ENCODE data around the gene B3GALT4. TPM values are rescaled to one million over a fixed set of nuclear protein-coding genes. Genes with fewer than 3 reads are reported as not detected.
A peak's percentile ranks its signal among the peaks of the same experiment; 100 is the strongest.

The B3GALT4 gene
- total and polyA plus RNA-seq, 2 of the 13 experiments (the other 11 are each of a cell fraction or from before 2014, with no cell fraction given), result 0.04 to 0.27 TPM

GRCh38 chr6:33314515-33314942 is 37.6 kb downstream of the B3GALT4 start (continued):
- no peak for TF ChIP-seq ATF4 (CRISPR knock-in tag; IDR thresholded peaks at IDR 0.05)
- no peak for TF ChIP-seq TIGD3 (CRISPR knock-in tag; IDR thresholded peaks at IDR 0.05; ENCODE audit: borderline replicate concordance)
- TF ChIP-seq CBFB (CRISPR knock-in tag; IDR thresholded peaks at IDR 0.05), result no peak
- TF ChIP-seq HMGA1 (CRISPR knock-in tag; conservative IDR thresholded peaks at IDR 0.05), result no peak
- TF ChIP-seq SUZ12 (IDR thresholded peaks at IDR 0.05; ENCODE audit: low read depth, low read length), result no peak
- TF ChIP-seq ARNT2 (CRISPR knock-in tag; IDR thresholded peaks at IDR 0.05; ENCODE audit: low read depth), result no peak
- TF ChIP-seq MIER2 (CRISPR knock-in tag; IDR thresholded peaks at IDR 0.05), result no peak
- TF ChIP-seq ZNF589 (CRISPR knock-in tag; conservative IDR thresholded peaks at IDR 0.05), result no peak
- TF ChIP-seq SP5 (CRISPR knock-in tag; IDR thresholded peaks at IDR 0.05; ENCODE audit: borderline replicate concordance, low read depth), result peak; percentile 37; the same call in 1 of the 2 replicates
- no peak for TF ChIP-seq MLXIP (CRISPR knock-in tag; IDR thresholded peaks at IDR 0.05; ENCODE audit: borderline replicate concordance)
- no peak for TF ChIP-seq ZC3H4 (CRISPR knock-in tag; IDR thresholded peaks at IDR 0.05; ENCODE audit: borderline replicate concordance)
- TF ChIP-seq ZNF317 (CRISPR knock-in tag; IDR thresholded peaks at IDR 0.05), result no peak
- no peak for TF ChIP-seq ZFP36 (IDR thresholded peaks at IDR 0.05; ENCODE audit: borderline replicate concordance, low read depth, low read length, partially characterized antibody)
- no peak for TF ChIP-seq SMYD3 (CRISPR knock-in tag; IDR thresholded peaks at IDR 0.05)
- TF ChIP-seq ZNF468 (CRISPR knock-in tag; IDR thresholded peaks at IDR 0.05), result no peak
- TF ChIP-seq ZBTB8A (CRISPR knock-in tag; IDR thresholded peaks at IDR 0.05; ENCODE audit: borderline replicate concordance, low read depth), result no peak
- peak; percentile 67 for TF ChIP-seq RFX3 (CRISPR knock-in tag; IDR thresholded peaks at IDR 0.05)
- TF ChIP-seq ZNF879 (CRISPR knock-in tag; IDR thresholded peaks at IDR 0.05), result no peak
- TF ChIP-seq TCF7L2 (IDR thresholded peaks at IDR 0.05; ENCODE audit: low read depth, low read length), result no peak
- TF ChIP-seq ZNF639 (CRISPR knock-in tag; conservative IDR thresholded peaks at IDR 0.05), result no peak
- no peak for TF ChIP-seq HIC2 (CRISPR knock-in tag; IDR thresholded peaks at IDR 0.05; ENCODE audit: low read depth)
- TF ChIP-seq DNMT3B (CRISPR knock-in tag; conservative IDR thresholded peaks at IDR 0.05), result 0 out of 2 replicates have a peak, but pooled peaks have one; percentile 38
- no peak for TF ChIP-seq U2AF1 (optimal IDR thresholded peaks at IDR 0.05; ENCODE audit: low read depth, low read length)
- TF ChIP-seq PPARG (CRISPR knock-in tag; conservative IDR thresholded peaks at IDR 0.05), result peak; percentile 37; the same call in 1 of the 2 replicates
